HEK293T (cell line): Measurements from ENCODE around the gene FXYD3.

Source experiments
- CTCF ChIA-PET: fragments of 350-600 bp; formaldehyde crosslinking; extraction: SDS; loops from one replicate; lab custom pipeline; 2021; ENCODE audit warnings: antibody characterized with exemption, inconsistent platforms; lab: Yijun Ruan, JAX
- POLR2A ChIA-PET: fragments of 350-600 bp; formaldehyde crosslinking; extraction: SDS; loops from one replicate; lab custom pipeline; 2020; ENCODE audit warnings: antibody characterized with exemption, inconsistent platforms; lab: Yijun Ruan, JAX
- DNase-seq: peaks from one replicate; pipeline ENCODE4 v3.0.0; 2012; ENCODE audit warnings: mixed read lengths; ENCODE audit errors: extremely low spot score
- ARNT ChIP-seq: fragments of 450-650 bp; IDR thresholded peaks from 2 replicates; pipeline ENCODE4 v1.6.1; 2017; ENCODE audit warnings: mild to moderate bottlenecking
- BHLHE40 ChIP-seq: fragments of 450-650 bp; IDR thresholded peaks from 2 replicates; pipeline ENCODE4 v1.6.1; 2016; ENCODE audit warnings: mild to moderate bottlenecking, moderate library complexity, borderline replicate concordance
- CTBP1 ChIP-seq: fragments of 450-650 bp; IDR thresholded peaks from 2 replicates; pipeline ENCODE4 v1.6.1; 2016; ENCODE audit warnings: borderline replicate concordance
- ELF4 ChIP-seq: fragments of 450-650 bp; IDR thresholded peaks from 2 replicates; pipeline ENCODE4 v1.6.1; 2017; ENCODE audit warnings: antibody characterized with exemption
- FOXA1 ChIP-seq: fragments of 450-650 bp; IDR thresholded peaks from 2 replicates; pipeline ENCODE4 v1.6.1; 2016; ENCODE audit warnings: mild to moderate bottlenecking
- FOXK2 ChIP-seq: fragments of 450-650 bp; IDR thresholded peaks from 2 replicates; pipeline ENCODE4 v1.6.1; 2016; ENCODE audit warnings: mild to moderate bottlenecking
- FOXM1 ChIP-seq: fragments of 450-650 bp; IDR thresholded peaks from 2 replicates; pipeline ENCODE4 v1.6.1; 2017; ENCODE audit warnings: mild to moderate bottlenecking, borderline replicate concordance
- HDGF ChIP-seq: fragments of 450-650 bp; IDR thresholded peaks from 2 replicates; pipeline ENCODE4 v1.6.1; 2017; ENCODE audit warnings: antibody characterized with exemption, borderline replicate concordance
- L3MBTL2 ChIP-seq: fragments of 450-650 bp; conservative IDR thresholded peaks from 2 replicates; pipeline ENCODE4 v1.6.1; 2016; ENCODE audit warnings: mild to moderate bottlenecking
- LEF1 ChIP-seq: fragments of 450-650 bp; IDR thresholded peaks from 2 replicates; pipeline ENCODE4 v1.6.1; 2017; ENCODE audit warnings: mild to moderate bottlenecking, borderline replicate concordance
- NFRKB ChIP-seq: fragments of 450-650 bp; IDR thresholded peaks from 2 replicates; pipeline ENCODE4 v1.6.1; 2016; ENCODE audit warnings: mild to moderate bottlenecking, moderate library complexity
- SP1 ChIP-seq: fragments of 450-650 bp; IDR thresholded peaks from 2 replicates; pipeline ENCODE4 v1.6.1; 2017
- SUZ12 ChIP-seq: fragments of 450-650 bp; IDR thresholded peaks from 2 replicates; pipeline ENCODE4 v1.6.1; 2016; ENCODE audit warnings: mild to moderate bottlenecking
- TARDBP ChIP-seq: fragments of 450-650 bp; IDR thresholded peaks from 2 replicates; pipeline ENCODE4 v1.6.1; 2016
- ZNF384 ChIP-seq: fragments of 450-650 bp; IDR thresholded peaks from 2 replicates; pipeline ENCODE4 v1.6.1; 2016
- TF ChIP-seq, protein P1 (sequence below): fragments of 450-650 bp; IDR thresholded peaks from 2 replicates; pipeline ENCODE4 v1.6.1; 2016

FXYD3 gene, protein sequence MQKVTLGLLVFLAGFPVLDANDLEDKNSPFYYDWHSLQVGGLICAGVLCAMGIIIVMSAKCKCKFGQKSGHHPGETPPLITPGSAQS

DNA sequence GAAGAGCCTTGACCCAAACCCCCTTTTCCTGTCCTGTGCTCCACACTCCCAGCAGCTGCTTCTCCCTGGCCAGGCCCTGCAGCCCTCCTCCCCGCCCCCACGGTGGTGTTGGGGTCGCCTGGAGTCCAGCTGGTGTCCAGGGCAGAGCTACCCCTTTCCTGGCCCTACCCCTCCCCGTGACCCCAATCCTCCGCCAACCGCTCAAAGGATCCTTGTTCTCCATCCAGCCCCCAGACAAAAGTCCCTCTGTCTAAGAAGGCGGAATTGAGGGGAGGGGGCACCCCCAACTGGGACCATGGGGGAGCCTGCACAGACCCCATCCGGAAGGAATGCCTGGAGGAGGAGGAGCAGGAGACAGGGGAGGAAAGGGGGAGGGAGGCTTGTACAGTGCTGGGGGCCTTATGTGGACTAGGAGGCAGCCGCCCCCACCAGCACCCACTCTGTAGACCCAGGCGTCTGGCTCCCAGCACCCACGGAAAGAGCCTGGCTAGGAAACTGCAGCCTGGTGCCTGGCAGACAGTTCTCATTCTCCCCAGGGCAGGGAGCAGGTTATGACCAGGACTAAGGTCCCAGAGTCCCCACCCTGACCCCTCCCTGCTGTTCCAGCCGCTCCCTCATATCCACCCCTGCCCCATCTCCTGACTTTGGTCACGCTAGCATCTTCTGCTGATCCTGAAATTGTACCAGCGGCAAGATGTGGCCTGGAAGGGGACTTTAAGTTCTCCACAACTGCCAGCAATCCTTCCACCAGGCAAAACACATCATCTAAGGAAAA is at the start of gene FXYD3:
Gene FXYD3, plus strand, starts transcription at position 647 of the 775 bp plus-strand sequence. CDS start 3,554 bp downstream, outside the sequence.
- no peak for DNase-seq
- TF ChIP-seq ELF4 (no peak), FOXA1 (no peak), FOXK2 (no peak), ARNT (no peak), SUZ12 (no peak), HDGF (no peak), NFRKB (no peak), BHLHE40 (no peak), LEF1 (no peak), TARDBP (no peak), ZNF384 (no peak), L3MBTL2 (no peak), SP1 (no peak), CTBP1 (no peak), FOXM1 (no peak)
- TF ChIP-seq, protein P1, sequence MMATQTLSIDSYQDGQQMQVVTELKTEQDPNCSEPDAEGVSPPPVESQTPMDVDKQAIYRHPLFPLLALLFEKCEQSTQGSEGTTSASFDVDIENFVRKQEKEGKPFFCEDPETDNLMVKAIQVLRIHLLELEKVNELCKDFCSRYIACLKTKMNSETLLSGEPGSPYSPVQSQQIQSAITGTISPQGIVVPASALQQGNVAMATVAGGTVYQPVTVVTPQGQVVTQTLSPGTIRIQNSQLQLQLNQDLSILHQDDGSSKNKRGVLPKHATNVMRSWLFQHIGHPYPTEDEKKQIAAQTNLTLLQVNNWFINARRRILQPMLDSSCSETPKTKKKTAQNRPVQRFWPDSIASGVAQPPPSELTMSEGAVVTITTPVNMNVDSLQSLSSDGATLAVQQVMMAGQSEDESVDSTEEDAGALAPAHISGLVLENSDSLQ: no peak
- ChIA-PET POLR2A (interaction anchor here (1.0 kb wide), 1 partner anchor 21 kb away, joined by 5 read pairs; no protein-coding TSS in a partner anchor), CTCF (interaction anchor here (0.7 to 1.0 kb wide), 2 partner anchors 10 to 15 kb away, joined by 3 to 5 read pairs; no protein-coding TSS in a partner anchor)

DNA sequence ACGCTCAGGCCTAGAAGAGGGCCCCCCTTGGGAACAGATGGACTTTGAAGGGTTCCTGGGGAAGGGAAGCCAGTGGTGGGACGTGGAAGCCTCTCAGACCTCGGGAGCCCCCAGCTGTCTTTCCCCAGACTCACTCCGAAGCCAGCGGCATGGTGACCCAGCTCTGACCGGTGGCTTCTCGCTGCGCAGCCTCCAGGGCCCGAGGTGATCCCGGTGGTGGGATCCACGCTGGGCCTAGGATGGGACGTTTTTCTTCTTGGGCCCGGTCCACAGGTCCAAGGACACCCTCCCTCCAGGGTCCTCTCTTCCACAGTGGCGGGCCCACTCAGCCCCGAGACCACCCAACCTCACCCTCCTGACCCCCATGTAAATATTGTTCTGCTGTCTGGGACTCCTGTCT is 49.5 kb upstream of the FXYD3 start:
- ChIA-PET POLR2A (interaction anchor here (0.8 kb wide), 1 partner anchor 10 kb away, joined by 3 read pairs; no protein-coding TSS in a partner anchor), CTCF (interaction anchor here (0.7 to 1.7 kb wide), 6 partner anchors 11 to 70 kb away, joined by 3 to 5 read pairs (median 3); no protein-coding TSS in a partner anchor)
- TF ChIP-seq TARDBP (no peak), LEF1 (no peak), FOXM1 (no peak), ARNT (no peak), CTBP1 (no peak), BHLHE40 (no peak), FOXK2 (no peak), ZNF384 (no peak), SUZ12 (no peak), ELF4 (no peak)
- TF ChIP-seq, protein P1: no peak
- DNase-seq: no peak

DNA sequence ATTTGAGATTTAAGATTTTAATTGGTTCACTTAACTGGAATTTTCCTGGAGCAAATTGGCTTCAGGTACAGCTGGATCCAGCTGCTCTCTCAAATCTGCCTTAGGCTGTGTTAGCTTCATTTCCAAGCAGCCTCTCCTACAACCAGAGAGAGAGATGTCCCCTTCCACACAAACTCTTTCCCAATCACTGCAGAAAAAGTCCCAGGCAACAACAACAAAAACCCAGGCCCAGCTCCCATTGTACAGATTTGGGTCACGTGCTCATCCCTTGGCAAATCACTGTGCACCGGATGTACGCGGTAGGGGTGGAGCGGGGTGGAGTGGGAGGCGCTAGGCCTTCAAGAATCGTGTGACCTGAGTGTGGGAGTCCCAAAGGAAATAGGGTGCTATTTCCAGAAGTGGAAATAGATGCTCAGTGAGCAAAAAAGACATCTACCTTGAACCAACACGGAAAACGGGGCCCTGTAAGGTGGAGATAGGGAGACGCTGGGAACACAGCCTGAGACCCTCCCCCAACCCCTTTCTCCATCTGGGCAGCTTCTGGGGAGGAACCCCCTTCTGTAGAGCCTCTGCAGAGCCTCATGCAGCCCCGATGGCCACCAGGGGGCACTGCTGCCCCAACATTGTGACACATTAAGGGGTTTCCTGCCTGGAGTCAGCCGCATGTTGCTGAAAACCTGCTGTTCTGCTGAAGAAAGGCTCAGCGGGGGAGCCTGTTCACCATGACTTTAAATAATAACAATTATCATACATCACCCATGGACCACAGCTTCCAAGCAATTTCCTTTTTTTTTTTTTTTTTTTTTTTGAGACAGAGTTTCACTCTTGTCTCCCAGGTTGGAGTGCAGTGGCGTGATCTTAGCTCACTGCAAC is 48.7 kb upstream of the FXYD3 start:
- ChIA-PET CTCF (interaction anchor here (0.6 to 1.7 kb wide), 11 partner anchors 11 to 286 kb away, joined by 3 to 5 read pairs (median 3); no protein-coding TSS in a partner anchor), POLR2A (interaction anchor here (0.7 to 0.8 kb wide), 2 partner anchors 11 to 67 kb away, joined by 3 read pairs; no protein-coding TSS in a partner anchor)
- TF ChIP-seq CTBP1 (no peak), BHLHE40 (no peak), ZNF384 (peak; percentile 57; the same call in 1 of the 2 replicates), NFRKB (no peak), L3MBTL2 (peak; percentile 38; the same call in 1 of the 2 replicates)
- TF ChIP-seq, protein P1: no peak
- peak; percentile 80 for DNase-seq

DNA sequence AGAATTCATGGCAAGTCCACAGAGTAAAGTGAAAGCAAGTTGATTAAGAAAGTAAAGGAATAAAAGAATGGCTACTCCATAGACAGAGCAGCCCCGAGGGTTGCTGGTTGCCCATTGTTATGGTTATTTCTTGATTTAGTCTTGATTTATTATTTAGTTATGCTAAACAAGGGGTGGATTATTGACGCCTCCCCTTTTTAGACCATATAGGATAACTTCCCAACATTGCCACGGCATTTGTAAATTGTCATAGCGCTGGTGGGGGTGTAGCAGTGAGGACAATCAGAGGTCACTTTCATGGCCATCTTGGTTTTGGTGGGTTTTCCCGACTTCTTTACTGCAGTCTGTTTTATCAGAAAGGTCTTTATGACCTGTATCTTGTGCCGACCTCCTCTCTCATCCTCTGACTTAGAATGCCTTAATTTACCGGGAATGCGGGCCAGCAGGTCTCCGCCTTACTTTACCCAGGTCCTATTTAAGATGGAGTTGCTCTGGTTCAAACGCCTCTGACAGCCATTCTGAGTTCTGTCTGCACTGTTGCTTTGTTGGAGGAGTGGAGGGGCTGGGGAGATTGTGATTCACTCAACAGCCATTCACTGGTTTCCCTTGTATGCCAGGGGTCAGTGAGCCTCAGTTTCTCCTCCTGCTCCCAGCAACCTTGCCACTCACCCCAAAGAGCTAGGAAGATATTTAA is 46.5 kb upstream of the FXYD3 start:
- no peak for DNase-seq
- POLR2A ChIA-PET: no interaction called here
- CTCF ChIA-PET: interaction anchor here (0.8 kb wide), 1 partner anchor 20 kb away, joined by 4 read pairs; no protein-coding TSS in a partner anchor
- TF ChIP-seq CTBP1 (no peak), L3MBTL2 (no peak), HDGF (no peak), NFRKB (no peak), TARDBP (no peak), SP1 (no peak), FOXA1 (no peak), ELF4 (no peak), BHLHE40 (no peak), SUZ12 (no peak), ARNT (no peak), LEF1 (no peak), ZNF384 (no peak), FOXK2 (no peak), FOXM1 (no peak)
- TF ChIP-seq, protein P1: no peak
